Ishikawa (cell line): ENCODE results near the gene ARRDC3.

Experiments
- CEBPB ChIP-seq: IDR thresholded peaks from 2 replicates; pipeline ENCODE4 v1.6.1; 2012
- CREB1 ChIP-seq: IDR thresholded peaks from 2 replicates; pipeline ENCODE4 v1.6.1; 2012; ENCODE audit warnings: low read depth
- EGR1 ChIP-seq: IDR thresholded peaks from 2 replicates; pipeline ENCODE4 v1.6.1; 2012
- EP300 ChIP-seq: IDR thresholded peaks from 2 replicates; pipeline ENCODE4 v1.6.1; 2012; ENCODE audit warnings: borderline replicate concordance
- FOXM1 ChIP-seq: IDR thresholded peaks from 2 replicates; pipeline ENCODE4 v1.6.1; 2012; ENCODE audit warnings: low read depth, borderline replicate concordance
- MAX ChIP-seq: IDR thresholded peaks from 2 replicates; pipeline ENCODE4 v1.6.1; 2012
- NFIC ChIP-seq: IDR thresholded peaks from 2 replicates; pipeline ENCODE4 v1.6.1; 2012
- RAD21 ChIP-seq: IDR thresholded peaks from 2 replicates; pipeline ENCODE4 v1.6.1; 2012; ENCODE audit warnings: low read depth
- REST ChIP-seq: IDR thresholded peaks from 2 replicates; pipeline ENCODE4 v1.6.1; 2012; ENCODE audit warnings: low read depth, mild to moderate bottlenecking
- TAF1 ChIP-seq: IDR thresholded peaks from 2 replicates; pipeline ENCODE4 v1.6.1; 2012; ENCODE audit warnings: low read depth, mild to moderate bottlenecking
- TCF12 ChIP-seq: IDR thresholded peaks from 2 replicates; pipeline ENCODE4 v1.6.1; 2012; ENCODE audit warnings: low read depth
- TEAD4 ChIP-seq: IDR thresholded peaks from 2 replicates; pipeline ENCODE4 v1.6.1; 2012
- USF1 ChIP-seq: IDR thresholded peaks from 2 replicates; pipeline ENCODE4 v1.6.1; 2012
- YY1 ChIP-seq: IDR thresholded peaks from 2 replicates; pipeline ENCODE4 v1.6.1; 2012; ENCODE audit warnings: low read depth
- ZBTB7A ChIP-seq: IDR thresholded peaks from 2 replicates; pipeline ENCODE4 v1.6.1; 2012; ENCODE audit warnings: low read depth

Gene ARRDC3

GRCh38 chr5:91357806-91358205, 25.3 kb downstream of the ARRDC3 start:
- 0 out of 2 replicates have a peak, but pooled peaks have one; percentile 30 for TF ChIP-seq CEBPB
- no peak for TF ChIP-seq TCF12
- TF ChIP-seq TEAD4: no peak

- TF ChIP-seq CEBPB (no peak), EGR1 (no peak), RAD21 (peak; percentile 9; the same call in 1 of the 2 replicates), CREB1 (no peak), TCF12 (no peak)
These were observed 26.0 kb downstream of the ARRDC3 start for GRCh38 chr5:91357012-91357634.

DNA sequence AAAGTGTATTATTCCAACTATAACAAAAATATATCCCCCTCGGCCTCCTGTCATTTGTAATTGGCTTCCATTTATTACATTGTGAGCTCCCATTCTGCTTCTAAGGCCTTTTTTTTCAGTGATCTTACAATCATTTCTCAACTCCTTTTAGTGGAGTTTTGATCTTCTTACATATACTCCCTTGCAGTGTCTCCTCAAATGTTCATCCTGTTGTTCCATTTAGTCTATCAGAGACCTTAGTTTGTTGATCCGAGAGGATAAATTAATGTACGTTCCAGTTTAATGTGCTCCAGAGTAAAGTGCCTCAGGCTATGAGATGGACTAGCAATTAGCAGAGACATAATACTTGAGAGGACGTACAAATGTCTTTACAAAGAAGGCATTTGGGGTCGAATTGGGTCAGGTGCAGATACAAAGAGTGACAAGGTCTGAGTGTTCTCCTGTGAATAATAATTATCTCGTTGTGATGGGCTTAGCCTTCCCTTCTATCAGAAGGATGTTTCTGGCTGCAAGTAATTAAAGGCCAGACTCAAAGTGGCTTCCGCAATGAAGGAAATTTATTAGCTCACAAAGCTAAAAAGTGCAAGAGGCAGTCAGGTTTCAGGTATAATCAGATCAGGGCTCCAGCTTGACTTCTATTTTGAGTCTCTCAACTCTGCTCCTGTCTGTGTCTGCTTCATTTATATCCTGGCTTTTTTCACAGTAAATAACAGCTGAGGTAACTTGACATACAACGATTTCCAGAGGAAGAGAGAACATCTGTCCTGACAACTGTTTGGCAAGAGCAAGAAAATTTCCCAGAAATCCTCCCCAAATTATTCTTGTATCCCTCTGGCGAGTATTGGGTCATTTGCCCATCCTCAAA, 30.1 kb downstream of the ARRDC3 start:
- TF ChIP-seq FOXM1: no peak
- no peak for TF ChIP-seq TEAD4
- TF ChIP-seq CEBPB: no peak
- TF ChIP-seq TAF1: no peak
- no peak for TF ChIP-seq EGR1
- no peak for TF ChIP-seq RAD21
- TF ChIP-seq CREB1: no peak
- TF ChIP-seq MAX: no peak
- TF ChIP-seq NFIC: no peak
- no peak for TF ChIP-seq EP300
- no peak for TF ChIP-seq YY1
- TF ChIP-seq TCF12: no peak
- no peak for TF ChIP-seq ZBTB7A
- TF ChIP-seq REST: no peak
- TF ChIP-seq USF1: no peak

DNA sequence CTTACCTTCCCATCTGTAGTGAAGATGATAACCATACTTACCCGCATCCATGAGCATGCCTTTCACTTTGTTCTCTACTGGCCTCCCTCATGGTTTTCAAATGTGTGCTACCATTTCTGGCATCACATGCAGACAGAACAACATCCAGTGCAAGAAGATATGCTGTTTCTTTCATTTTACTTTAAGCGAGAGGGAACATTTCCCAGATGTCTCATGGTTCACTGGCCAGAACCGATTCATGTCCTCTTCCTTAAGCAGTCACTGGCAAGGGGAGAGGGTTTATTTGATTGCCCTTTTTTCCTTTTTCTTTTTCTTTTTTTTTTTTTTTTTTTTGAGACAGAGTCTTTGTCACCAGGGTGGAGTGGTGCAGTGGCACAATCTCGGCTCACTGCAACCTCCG, 37.7 kb downstream of the ARRDC3 start:
- no peak for TF ChIP-seq TCF12
- TF ChIP-seq RAD21: no peak
- no peak for TF ChIP-seq FOXM1
- TF ChIP-seq TEAD4: no peak
- TF ChIP-seq NFIC: no peak
- TF ChIP-seq MAX: no peak
- no peak for TF ChIP-seq ZBTB7A
- TF ChIP-seq YY1: no peak
- no peak for TF ChIP-seq EGR1
- TF ChIP-seq TAF1: no peak
- no peak for TF ChIP-seq REST
- TF ChIP-seq EP300: no peak
- no peak for TF ChIP-seq USF1
- TF ChIP-seq CREB1: no peak
- TF ChIP-seq CEBPB: no peak

GRCh38 chr5:91343916-91344315, 39.2 kb downstream of the ARRDC3 start:
- TF ChIP-seq TAF1 (no peak), EP300 (no peak), FOXM1 (no peak), EGR1 (no peak), CEBPB (no peak), USF1 (no peak), ZBTB7A (no peak), TEAD4 (no peak), CREB1 (no peak), TCF12 (no peak), NFIC (no peak), REST (no peak), RAD21 (no peak), MAX (no peak), YY1 (no peak)
